HG03139 (cell line): ENCODE results near the gene KLC4.
"Not testable (repeated sequence)": the region's sequence is repeated elsewhere in the genome, so short reads cannot be mapped to it uniquely, and the experiment has no call there.

Experiments used
- ATAC-seq: cut with Tn5 transposase; IDR thresholded peaks from one replicate; pipeline ENCODE4 v1.9.1; 2021; ENCODE audit not compliant: unreplicated experiment

Gene KLC4

DNA sequence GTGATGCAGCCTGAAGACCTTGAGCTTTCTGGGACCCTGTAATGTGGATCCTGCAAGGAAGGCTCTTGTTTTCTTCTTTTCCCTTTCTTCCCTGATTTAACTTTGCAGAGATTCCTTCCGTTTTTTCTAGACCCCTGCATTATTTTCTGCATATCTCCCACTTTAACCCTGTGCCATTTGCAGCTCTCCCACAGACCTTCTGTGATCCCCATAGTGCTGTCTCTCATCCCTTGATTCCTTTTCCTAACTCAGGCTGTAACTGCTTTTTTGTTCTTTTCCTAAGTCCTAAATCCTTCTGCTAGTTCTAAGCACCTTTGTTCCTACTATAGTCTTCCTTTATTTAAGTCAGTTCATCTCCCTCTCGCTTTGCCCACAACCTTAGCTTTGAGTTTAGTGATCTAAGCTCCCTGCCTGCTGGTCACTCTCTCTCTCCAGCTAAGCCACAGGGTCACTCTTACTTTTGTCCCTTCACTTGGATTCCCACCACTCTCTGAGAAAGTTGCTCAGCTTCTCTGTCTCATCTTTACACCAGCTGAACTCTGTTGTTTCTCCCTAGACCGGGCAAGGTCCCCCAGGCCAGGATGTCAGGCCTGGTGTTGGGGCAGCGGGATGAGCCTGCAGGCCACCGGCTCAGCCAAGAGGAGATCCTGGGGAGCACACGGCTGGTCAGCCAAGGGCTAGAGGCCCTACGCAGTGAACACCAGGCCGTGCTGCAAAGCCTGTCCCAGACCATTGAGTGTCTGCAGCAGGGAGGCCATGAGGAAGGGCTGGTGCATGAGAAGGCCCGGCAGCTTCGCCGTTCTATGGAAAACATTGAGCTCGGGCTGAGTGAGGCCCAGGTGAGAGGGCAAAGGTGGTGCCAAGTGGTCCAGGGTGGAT is 1.6 kb downstream of the KLC4 start:
- ATAC-seq, result no peak

DNA sequence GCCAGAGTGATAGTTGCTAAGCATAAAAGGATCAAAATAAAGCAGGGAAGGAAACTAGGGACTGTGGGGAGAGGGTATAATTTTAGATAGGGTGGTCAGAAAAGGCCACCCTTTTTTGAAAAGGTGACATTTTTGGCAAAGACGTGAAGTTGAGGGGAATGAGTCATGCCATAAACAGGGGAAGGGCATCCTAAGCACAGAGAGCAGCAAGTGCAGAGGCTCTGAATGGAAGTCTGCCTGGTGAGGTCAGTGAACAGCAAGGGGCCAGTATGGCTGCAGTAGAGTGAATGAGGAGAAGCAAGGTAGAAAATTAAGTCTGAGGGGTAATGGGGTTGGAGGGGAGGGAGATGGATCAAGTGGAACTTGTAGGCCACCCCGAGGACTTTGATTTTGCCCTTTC is 2.4 kb downstream of the KLC4 start:
- ATAC-seq, result no peak

DNA sequence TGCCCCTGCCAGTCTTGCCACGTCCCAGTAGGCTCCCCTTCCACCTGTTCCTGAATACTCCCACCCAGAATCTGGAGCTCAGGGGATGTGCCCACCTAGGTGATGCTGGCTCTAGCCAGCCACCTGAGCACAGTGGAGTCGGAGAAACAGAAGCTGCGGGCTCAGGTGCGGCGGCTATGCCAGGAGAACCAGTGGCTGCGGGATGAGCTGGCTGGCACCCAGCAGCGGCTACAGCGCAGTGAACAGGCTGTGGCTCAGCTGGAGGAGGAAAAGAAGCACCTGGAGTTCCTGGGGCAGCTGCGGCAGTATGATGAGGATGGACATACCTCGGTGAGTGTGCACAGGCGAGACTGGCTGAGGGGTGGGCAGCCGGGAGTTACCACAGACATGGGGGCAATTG is 3.4 kb downstream of the KLC4 start:
- no peak for ATAC-seq

DNA sequence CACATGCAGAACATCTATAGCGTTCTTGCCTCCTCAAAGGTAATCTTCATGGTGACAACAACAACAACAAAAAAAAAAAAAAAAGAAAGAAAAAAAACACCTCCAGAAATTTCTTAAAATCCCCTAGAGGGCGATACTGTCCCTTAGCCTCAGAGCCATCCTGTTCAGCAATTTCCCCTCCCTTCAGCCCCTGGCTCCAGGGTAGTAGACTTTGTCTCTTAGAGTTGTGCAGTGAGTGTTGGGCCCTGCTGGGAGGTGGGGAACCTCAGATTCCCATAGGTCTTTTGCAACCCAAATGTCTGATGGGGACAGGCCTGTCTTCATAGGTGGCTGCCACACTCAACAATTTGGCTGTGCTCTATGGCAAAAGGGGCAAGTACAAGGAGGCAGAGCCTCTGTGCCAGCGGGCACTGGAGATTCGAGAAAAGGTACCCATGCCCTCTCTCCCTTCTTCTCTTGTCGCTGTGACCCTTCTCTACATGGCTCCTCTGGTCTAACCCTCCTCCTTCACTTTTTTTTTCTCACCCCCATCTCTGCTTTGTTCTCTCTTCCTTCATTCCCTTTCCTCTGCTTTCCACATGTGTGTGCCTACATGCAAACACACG is 10.7 kb downstream of the KLC4 start:
- no peak for ATAC-seq

DNA sequence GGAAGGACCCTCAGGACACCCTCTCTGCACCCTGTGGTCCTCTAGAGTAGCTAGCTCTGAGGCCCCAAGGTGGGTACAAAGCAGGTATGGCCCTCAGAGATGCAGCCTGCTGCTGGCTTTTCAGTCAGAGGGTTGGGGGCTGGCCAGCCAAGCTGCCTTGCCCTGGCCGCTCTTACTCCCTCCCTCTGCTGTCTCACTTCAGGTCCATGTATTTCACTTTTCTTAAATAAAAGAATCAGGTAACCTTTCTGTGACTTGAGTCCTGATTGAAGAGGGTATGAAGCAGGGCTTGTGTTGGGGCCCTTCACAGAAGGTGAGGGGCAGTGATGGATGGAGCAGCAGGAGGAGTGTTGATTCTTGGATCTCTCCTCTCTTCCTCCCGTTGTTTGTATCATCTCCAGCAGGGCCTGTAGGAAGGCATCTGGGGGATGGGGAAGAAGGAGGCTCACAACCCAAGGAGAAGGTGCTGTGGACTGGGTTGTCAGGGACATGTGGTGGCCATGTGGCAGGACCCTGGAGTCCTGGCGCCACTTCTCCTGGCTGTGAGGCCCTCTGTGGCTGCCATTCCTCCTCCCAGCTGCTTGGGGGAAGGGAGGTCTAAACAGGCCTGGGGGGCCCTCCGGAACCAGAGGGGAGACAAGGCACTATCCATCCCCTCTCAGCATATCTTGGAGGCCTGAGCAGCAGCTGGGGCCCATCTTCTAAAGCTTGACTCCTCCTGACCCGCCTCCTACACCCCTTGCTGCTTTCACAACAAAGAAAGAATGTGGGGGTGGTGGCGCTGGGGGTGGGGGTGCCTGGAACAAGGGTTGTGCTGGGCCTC is 15.6 kb downstream of the KLC4 start:
- ATAC-seq, result no peak

DNA sequence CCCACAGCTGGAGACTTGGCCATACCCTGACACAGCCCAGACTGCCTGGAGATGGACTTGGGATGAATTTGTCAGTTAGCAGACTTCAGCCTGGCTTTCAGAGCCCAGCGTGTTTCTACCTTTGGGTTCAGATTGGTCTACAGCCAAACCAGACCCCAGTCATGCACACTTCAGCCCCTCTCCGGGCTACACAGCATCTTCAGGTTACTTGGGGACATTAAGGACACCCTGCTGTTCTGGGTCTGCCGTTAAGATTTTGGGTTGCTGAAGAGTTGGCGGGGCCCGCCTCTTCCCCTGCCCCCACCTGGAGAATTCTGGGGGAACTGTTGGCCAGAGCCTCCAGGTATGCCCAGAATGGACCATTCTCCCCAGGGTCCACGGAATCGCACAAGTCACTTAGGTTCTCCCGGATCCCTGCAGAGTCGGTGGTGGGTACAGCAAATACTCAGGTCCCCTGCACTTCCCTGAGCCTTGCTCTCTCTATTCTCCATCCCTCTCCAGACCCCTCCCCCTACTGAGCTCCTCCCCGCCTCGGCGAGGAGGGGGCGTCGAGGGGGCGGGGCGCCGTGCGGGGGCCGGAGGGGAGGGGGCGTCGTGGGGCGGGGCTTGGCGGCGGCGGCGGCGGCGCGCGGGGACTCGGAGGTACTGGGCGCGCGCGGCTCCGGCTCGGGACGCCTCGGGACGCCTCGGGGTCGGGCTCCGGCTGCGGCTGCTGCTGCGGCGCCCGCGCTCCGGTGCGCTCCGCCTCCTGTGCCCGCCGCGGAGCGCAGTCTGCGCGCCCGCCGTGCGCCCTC is 16.4 kb downstream of the KLC4 start, which contains the start of gene PTK7:
Gene PTK7 (plus strand): TSS at position 645 of the 794 bp plus-strand sequence. CDS start 175 bp downstream, outside the sequence.
- ATAC-seq, result no peak

DNA sequence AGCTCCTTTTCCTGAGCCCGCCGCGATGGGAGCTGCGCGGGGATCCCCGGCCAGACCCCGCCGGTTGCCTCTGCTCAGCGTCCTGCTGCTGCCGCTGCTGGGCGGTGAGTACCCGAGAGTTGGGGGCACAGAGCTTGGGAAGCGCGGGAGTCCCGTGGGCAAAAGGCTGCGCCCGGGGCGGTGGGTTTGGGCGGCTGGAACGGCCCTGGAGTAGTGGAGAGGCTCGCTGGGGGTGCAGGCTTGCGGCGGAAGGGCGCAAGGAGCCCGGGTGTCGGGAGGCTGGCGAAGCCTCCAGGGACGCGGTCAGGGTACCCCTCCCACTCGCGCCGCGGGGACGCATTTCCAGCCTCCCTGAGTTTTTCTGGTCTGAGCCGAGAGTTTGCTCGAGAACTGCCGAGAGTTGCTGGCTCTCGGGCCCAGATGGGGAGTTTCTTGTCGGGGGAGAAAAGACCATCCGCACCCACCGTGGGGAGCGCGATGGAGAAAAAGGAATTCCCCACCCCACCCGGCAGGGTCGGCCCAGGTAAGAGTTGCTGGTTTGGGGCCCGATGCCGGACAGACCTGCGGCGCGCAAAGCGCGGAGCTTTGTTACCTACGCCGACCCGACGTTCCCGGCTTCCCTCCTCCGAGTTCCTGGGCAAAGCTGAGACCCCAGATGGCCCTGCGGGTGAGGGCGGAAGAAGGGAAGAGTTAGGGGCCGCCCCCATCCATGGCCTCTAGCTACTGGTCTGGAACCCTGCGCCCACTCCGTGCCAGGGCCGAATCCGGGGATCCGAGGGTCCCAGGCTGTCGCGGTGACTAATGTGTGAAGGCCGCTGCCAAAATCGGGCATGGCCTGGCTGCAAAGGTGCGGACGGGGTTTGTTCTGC is 17.3 kb downstream of the KLC4 start:
- ATAC-seq, result no peak

DNA sequence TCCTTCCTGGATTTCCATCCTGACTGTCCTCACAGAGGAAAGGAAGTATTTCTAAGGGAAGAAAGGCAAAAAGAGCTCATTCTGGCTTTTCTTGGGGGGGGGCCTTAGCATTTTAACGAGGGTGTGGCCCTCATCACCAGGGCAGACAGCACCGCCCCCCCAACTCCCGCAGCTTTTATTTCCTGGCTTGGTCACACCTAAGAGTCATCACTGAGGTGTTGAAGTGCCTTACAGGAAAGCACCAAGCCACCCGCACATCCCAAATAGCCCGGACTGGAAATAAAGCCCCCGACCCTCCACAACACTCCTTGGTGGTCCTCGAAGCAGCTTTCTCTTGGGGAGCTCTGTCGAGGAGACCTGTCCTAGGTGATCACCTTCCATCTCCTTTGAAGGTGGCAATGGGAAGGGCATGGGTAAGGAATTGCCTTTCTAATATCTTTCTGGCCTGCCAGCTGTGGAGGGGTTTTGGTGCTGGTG is 17.9 kb downstream of the KLC4 start:
- no peak for ATAC-seq

DNA sequence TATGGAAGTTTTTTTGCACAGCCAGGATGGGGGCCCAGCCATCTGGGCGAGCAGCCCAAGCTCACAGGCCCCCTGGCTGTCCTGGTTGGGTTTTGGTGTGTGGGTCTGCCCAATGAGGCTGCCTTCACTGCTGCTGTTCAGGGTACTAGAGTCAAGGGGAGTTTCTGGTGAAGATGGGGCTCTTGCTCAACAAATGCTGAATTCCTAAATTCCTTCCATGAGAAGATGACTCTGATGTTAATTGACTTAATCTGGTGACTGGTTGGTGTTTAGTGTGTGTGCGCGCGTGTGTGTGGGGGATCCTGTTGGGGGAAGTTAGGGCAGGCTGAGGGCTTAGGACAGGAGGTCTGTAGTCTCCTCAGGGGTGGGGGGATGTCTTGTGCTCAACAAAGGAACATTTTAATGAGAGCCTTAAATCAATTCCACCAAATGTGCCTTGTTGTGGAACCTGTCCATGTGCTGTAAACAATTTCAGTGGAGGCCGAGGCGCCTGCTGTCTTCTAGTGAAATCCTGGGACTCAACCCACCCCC is 18.6 kb downstream of the KLC4 start:
- no peak for ATAC-seq

DNA sequence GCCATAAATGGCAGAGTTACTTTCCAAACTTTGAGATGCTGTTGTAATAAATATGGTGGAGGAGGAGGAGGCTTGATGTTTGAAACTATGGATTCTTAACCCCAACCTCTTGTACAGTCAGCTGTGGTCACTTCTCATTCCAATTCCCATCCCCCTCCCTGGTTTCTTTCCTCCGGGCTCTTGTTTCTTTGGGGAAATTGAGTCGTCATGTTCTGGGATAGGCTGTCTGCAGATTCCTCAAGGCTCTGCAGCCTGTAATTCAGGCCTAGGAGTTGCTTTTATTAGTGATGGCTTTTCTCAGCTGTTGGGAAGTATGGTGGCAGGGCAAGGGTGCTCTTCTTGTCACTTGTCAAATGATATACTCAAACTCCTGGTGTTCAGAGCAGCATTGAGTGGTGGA is 19.3 kb downstream of the KLC4 start:
- no peak for ATAC-seq

DNA sequence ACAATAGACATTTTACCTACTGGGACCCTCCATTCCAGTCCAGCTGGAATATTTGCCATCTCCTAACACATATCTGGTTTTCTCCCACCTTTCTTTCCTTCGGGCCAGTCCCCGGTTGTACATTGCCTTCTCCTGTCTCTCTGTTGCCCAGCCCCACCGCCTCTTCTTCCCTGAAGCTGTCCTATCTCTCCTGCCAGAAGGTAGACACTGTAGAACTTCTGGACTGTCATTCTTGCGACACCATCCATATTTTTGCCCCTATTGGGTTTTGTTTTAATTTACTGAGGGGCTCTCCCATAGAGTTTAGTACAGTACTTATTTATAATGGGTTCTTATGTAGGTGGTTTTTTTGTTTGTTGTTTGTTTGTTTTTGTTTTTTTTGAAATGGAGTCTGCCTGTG is 21.6 kb downstream of the KLC4 start:
- no peak for ATAC-seq

DNA sequence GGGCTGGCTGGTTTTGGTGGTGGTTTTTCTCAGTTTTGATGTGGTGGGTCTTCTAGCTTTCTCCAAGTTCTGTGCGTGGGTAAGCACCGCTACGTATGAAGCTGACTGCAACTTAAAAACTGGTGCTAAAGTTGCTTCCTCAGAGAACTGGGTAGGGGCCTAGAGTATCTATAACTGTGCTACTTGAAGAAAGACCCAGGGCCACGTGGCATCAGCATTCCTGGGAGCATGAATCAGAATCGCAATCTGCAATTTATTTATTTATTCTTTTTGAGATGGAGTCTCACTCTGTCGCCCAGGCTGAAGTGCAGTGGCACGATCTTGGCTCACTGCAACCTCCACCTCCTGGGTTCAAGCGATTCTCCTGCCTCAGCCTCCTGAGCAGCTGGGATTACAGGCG is 22.5 kb downstream of the KLC4 start:
- not testable (repeated sequence) for ATAC-seq

DNA sequence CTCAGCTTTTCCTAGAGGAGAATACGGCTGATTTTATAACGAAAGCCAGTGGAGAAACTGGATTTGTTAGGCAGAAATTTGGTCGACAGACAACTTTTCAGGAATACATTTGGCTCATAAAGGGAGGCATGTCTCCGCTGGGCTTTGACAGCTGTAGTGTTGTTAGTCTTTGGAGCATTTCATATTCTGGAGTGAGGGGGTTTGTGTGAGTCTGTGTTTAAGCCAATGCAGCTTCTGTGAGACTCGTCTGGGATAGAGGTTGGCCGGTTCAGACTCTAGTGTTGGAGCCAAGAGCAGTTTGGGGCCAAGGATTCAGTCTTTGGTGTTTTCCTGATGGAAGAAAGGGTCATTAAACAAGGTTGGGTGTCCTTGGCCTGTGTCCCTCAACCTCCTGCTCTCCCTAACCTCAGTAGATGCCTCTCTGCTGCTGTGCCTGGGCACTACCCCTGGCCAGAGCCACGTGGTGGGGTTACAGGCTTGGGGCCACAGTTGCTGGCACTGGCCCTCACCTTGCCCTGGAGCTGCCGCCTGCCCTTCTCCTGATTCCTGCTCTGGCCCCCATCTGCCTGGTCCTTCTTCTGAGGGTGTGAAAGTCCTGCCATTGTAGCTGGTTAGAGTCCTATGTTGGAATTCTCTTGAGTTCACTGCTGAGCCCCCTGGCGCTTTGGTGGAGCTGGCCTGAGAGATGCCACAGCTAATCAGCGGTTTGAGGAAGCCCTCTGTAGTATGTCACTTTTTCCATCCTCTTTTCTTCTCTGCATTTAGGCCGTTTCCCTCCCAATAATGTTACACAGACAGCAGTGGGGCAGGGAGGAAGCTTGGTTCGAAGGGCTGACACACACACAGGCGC is 23.6 kb downstream of the KLC4 start:
- no peak for ATAC-seq

DNA sequence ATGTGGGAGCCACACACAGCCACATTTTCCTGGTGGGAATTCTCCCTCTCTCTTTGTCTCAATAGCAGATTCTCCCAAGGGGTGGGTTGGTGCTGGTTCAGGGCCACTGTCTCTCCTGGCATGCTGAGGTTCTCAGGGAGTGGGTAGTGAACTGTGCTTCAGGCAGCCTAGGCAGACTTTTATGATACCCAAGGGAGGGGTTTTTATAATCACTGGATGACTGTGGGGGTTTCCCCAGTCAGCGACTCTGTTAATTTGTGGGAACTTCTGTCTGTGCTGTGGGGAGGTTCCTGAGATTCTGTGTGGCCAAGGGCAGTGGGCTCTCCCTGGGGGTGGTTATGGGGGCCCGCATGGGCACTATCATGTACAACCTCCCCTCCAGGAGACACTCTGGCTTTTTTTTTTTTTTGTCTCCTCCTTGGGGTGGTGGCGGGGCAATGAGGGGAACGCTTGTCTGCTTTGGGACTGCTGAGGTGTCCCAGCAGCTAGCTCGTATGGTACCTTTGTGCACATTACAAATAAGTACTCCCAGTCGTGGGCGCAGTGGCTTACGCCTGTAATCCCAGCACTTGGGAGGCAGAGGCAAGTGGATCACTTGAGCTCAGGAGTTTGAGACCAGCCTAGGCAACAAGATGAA is 26.7 kb downstream of the KLC4 start:
- ATAC-seq, result no peak

DNA sequence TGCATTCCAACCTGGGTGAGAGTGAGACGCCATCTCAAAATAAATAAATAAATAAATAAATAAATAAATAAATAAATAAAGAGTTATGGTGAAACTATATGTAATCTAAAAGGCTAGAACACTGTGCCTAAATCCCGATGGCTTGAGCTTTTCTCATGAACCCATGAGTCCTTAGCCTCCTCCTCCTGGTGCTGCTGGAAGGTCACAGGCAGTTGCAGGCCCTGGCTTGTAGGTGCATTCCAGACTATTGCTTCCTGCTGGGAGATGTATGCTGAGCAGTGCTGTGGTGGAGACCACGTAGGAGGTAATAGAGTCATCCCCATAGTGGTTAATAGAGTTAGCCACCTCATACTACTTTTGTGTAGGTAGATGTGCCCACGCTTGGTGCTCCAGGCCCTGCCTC is 29.2 kb downstream of the KLC4 start:
- no peak for ATAC-seq

DNA sequence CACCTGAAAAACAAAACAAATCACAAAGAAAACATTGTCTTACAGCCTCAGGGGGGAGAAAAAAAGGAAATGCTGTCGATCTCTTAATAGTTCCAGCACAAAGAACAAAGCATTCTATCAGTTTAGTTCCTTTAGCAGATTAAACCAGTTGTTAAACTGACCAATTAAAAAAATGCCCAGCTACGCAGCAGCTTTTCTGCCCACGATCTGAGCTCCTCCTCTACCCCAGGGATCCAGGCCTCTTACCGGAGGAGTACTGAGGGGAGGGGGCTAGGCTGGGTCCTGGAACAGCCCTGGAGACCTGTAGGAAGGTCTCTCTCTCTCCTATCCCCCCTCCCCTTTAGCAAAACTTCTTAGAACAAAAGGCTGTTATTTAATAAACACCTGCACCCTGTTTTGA is 30.0 kb downstream of the KLC4 start:
- no peak for ATAC-seq

DNA sequence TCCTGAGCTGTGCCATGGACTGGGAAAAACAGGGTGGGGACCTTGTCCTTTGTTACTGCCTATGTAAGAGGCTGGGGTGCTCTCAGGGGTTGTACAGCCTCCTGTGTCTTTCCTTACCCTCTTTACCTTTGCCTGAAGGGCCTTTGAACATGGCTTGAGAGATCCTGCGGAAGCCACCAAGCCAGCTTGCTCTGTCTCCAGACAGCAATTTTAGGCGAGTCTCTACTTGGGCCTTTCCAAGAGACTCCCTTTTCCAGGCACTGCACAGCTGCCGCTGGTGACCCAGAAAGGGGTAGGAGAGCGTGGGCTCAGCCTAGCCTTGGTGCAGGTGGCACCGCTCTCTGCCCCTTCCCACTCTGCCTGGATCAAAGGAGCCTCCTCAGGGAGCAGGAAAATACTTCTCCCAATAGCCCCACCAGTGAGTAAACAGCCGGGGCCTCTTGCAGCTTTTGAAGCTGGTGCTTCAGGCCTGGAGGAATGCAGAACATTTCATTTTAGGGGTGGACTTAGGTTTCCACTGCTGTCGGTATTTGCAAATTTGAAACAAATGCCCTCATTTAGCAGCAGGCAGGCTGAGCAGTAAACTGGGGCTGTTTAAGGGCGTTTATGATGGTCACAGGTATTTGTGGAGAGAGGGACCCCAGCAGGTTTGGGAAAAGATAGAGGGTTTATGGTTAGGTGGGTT is 30.6 kb downstream of the KLC4 start:
- no peak for ATAC-seq

DNA sequence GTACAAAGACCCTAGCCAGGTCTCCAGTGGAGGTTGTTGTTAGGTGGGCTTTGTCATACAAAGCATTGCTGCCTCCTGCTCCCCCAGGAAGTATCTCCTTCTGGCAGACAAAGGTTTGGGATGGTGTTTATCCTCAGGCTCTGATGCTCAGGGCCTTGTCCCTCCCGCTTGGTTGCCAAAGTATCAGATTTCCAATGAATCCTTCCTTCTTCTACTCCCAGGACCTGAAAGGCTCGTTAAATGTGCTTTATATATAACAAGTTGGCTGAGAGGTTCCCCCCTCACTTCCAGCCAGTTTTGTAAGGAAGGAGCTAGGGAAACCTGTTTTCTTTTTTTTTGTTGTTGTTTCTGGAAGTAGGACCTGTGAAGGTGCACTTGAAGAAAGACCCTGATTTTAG is 31.1 kb downstream of the KLC4 start:
- ATAC-seq, result no peak
